ENCODE results near the gene CEP250.
"Not testable (repeated sequence)": the region's sequence is repeated elsewhere in the genome, so short reads cannot be mapped to it uniquely, and the experiment has no call there.

Gene CEP250

DNA sequence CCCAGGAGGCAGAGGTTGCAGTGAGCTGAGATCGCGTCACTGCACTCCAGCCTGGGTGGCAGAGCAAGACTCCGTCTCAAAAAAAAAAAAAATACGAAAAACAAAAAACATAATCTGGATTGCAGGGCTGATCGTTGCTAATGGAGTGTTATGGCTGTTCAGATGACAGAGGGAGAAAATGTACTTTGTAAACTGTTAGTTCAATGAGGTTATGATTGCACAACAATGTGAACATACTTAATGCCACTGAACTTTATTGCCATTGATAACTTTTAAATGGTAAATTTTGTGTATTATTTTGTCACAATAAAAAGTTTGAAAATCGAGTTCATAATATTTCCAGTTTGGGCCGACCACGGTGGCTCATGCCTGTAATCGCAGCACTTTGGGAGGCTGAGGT is 63.6 kb downstream of the CEP250 start:
- no peak for DNase-seq (ENCODE audit: low read depth in 2 of 2)

- no peak for DNase-seq (ENCODE audit: low read depth in 2 of 2)
These were observed 68.0 kb downstream of the CEP250 start for GRCh38 chr20:35523298-35523888.

GRCh38 chr20:35525639-35526038 is 70.2 kb downstream of the CEP250 start:
- no peak for DNase-seq (ENCODE audit: low read depth in 2 of 2)

- no peak for DNase-seq (ENCODE audit: low read depth in 2 of 2)
These were observed 71.8 kb downstream of the CEP250 start for GRCh38 chr20:35527122-35527769.

GRCh38 chr20:35529552-35529951 is 74.2 kb downstream of the CEP250 start, which contains the start of gene C20orf173:
TSS of gene C20orf173 (minus strand) at chr20:35529652. CDS start at chr20:35529373, 279 bp downstream.
- DNase-seq (ENCODE audit: low read depth in 2 of 2): no peak

- no peak for DNase-seq (ENCODE audit: low read depth in 2 of 2)
These were observed 84.4 kb downstream of the CEP250 start for GRCh38 chr20:35539756-35540212.

DNA sequence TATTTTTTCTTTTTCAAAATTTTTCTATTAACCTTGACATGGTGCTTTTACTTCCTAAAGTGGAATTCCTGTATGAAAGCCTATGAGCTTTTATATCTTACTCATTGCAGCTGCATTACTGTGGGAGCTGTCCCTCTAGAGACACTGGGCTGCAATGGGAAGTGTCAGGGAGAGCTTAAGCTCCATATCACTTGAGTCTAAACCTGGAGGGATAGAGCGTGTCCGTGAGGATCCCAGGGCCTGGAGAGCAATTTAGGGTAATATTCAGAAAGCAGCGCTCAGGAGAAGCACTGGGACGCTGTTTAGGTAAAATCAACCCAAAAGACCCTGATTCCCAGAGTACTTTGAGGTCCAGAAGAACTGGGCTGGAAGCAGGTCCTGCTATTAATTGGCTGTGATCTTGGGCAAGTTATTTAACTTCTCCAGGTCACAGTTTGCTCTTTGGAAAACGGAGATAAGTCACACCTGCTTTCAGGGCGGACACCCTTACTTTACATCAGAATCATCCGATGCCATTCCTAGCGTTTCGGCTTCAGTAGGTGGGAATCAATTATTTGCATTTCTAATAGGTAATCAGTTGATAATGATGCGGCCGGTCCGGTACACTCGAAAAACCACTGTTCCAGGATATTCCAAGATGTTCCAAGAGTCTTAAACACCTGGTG is 85.9 kb downstream of the CEP250 start:
- no peak for DNase-seq (ENCODE audit: low read depth in 2 of 2)

GRCh38 chr20:35541783-35542662 is 86.6 kb downstream of the CEP250 start, which contains the start of gene ERGIC3:
TSS of gene ERGIC3 (plus strand) at chr20:35542078. CDS start at chr20:35542098, 20 bp downstream.
- DNase-seq (ENCODE audit: low read depth in 2 of 2): peak; percentile 79 to 86

DNA sequence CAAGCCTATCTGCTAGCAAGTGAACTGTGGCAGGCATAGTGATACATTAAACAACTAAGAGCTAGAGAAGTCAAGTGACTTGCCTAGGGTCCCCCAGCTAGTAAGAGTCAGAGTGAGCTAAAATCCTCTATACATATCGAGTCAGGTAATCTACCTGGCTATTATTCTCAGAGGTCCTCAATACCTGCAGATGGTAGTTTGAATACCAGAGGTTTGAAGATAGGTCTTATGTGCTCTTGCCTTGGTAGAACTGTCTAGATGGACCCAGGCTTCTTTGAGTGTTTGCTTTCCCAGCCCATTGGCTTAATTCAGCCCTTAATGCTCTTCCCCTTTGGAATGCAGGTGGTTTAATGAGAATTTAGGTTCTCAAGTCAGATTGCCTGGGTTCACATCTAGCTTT is 87.6 kb downstream of the CEP250 start:
- no peak for DNase-seq (ENCODE audit: low read depth in 2 of 2)

DNA sequence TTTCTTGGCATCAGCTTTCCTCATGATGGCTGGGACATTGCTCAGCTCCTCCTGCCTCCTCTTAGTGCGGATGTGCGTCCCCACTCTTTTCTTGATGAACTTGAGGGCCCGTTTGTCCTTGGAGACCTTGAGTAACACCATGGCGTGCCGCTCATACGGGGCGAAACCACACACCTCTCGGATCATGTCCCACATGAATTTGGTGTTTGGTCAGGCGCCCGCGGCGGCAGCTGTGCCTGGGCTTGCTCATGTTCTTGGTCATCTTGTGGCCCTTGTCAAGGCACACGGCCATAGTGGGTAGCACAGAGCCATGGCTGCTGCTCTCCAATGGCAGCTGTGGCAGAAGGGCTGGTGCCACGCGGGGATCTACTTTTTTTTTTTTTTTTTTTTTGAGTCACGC is 89.0 kb downstream of the CEP250 start:
- DNase-seq (ENCODE audit: low read depth in 2 of 2): no peak

DNA sequence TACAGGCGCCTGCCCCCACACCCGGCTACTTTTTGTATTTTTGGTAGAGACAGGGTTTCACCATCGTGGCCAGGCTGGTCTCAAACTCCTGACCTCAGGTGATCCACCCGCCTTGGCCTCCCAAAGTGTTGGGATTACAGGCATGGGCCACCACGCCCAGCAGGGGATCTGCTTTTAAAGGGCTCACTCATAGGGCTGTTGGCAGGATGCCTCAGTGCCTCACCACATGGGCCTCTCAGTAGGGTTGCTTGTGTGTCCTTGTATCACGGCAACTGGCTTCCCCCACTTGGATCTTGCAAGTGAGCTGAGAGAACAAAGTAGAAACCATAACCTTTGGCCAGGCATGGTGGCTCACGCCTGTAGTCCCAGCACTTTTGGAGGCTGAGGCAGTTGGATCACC is 89.5 kb downstream of the CEP250 start:
- DNase-seq (ENCODE audit: low read depth in 2 of 2): peak in 1 of 2 experiments; percentile 5

GRCh38 chr20:35546127-35546526 is 90.7 kb downstream of the CEP250 start:
- no peak for DNase-seq (ENCODE audit: low read depth in 2 of 2)

- DNase-seq (ENCODE audit: low read depth in 2 of 2): no peak
These were observed 91.9 kb downstream of the CEP250 start for GRCh38 chr20:35547329-35547728.

DNA sequence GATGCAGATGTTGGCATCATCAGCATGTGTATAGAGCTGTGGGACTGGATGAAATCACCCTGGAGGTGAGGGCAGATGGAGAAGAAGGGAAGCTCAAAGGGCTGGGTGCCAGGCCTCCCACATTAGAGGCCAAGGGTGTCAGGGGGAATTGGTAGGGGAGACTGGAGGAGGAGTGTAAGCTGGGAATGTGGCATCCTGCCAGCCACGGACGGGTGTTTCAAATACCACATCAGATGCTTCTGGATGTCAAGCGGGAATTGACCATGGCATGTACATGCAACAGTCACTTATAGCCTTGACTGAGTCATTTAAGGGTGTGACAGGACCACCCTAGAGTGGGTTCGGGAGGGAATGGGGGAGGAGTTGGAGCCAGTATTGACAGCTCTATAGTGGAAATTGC is 96.1 kb downstream of the CEP250 start:
- no peak for DNase-seq (ENCODE audit: low read depth in 2 of 2)

DNA sequence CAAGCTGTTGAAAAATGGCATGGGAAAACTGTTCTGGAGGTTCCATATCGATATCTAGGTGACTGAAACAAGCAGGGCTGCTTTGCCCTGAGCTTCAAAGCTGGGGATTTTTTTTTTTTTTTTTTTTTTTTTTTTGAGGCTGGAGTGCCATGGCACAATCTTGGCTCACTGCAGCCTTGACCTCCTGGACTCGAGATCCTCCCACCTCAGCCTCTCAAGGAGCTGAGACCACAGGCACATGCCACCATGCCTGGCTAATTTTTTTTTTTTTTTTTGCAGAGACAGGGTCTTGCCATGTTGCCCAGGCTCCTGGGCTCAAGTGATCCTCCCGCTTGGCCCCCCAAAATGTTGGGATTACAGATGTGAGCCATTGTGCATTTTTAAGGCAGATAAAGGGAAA is 97.5 kb downstream of the CEP250 start:
- no peak for DNase-seq (ENCODE audit: low read depth in 2 of 2)

GRCh38 chr20:35555461-35555860 is 100.1 kb downstream of the CEP250 start:
- DNase-seq (ENCODE audit: low read depth in 2 of 2): not testable (repeated sequence)

DNA sequence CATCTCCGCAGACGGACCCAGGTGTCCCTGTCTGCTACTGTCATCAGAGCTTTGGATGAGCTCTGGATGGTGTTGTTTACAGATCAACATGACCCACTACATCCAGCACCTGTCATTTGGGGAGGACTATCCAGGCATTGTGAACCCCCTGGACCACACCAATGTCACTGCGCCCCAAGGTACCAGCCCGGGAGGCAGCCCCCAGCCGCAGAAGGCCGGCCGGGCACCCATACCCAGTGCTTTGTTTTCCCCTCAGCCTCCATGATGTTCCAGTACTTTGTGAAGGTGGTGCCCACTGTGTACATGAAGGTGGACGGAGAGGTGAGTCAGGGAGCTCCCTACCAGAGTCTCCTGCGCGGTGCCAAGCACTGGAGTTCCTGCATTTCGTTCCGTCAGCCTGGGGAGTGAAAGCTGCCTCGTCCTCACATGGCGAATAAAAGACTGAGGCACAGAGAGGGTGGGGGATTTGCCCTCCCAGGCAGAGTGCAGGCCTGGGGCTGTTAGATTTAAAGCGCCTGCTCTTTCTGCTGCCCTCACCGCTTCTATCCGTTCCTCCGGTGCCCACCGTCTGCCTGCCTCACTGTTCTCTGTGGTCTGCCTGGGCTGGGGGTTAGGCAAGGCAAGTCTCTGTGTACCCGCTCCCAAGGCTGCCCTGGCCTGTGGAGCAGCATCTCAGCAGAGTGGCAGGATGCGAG is 100.7 kb downstream of the CEP250 start:
- no peak for DNase-seq (ENCODE audit: low read depth in 2 of 2)

GRCh38 chr20:35556871-35557270 is 101.5 kb downstream of the CEP250 start:
- no peak for DNase-seq (ENCODE audit: low read depth in 2 of 2)

DNA sequence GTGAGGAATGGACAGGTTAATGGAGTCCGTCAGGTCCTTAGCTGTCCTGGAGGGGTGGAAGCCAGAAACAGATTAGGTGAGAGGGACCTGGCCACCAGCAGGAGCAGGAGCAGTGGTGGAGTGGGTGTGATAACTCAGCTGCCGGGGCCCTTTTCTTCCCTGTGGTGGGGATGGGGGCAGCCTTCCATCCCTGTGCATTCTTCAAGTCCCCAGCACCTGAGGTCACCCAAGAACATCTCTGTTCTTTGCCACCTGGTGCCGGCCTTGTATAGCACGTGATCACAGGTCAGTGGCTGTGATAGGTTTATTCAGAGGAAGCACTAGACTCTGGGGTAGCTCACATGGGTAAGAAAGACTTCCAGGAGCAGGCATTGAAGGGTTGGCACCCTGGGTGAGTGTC is 103.1 kb downstream of the CEP250 start:
- no peak for DNase-seq (ENCODE audit: low read depth in 2 of 2)

DNA sequence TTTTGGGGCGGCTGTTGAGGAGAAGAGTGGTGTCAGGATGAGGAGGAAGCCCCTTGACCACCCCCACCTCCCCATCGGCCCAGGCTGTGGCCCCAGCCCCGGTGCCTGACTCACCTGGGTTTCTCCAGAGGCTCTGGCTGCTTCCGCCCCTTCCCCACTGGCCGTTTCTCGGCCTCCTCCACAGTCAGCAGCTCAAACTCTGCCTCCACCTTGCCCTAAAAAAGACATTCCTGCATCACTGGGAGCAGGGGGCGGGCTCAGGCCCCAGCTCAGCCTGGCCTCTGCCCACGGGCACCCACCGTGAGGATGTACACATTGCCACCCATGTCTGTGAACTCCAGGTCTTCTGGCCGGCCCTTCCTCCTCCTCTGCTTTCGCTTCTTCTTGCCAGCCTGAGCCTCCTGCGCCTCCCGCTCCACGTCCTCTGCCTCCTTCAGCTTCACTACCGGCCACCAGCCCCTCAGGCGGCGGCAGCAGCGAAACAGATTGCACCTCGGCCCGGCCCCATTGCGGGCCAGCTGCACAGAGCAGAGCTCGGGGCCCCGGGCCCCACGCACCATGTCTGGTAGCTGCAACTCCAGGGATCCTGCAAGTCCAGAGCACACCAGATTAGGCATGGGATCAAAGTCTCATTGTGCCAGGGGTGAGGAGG is 103.8 kb downstream of the CEP250 start:
- no peak for DNase-seq (ENCODE audit: low read depth in 2 of 2)

DNA sequence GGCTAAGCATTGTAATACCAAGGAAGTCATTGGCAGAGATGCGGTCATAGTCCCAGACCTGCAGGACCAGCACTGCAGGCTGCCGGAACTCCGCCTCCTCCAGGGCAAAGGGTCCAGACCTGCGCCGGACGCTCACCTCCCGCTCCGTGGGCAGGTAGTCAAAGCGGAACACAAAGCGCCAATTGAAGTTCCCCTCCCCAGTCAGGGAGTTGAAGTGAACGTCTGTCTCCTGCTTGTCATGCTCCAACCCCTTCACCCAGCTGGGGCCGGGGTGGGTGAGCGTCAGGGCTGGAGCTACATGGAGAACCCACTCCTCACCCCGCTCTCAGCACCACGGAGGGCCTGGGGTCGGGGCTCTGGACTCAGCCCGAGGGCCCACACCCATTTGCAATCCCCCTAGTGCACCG is 104.7 kb downstream of the CEP250 start:
- no peak for DNase-seq (ENCODE audit: low read depth in 2 of 2)
